GM19455 (cell line): Measurements from ENCODE around the gene NEGR1.

Experiments
- ATAC-seq: cut with Tn5 transposase; IDR thresholded peaks from one replicate; pipeline ENCODE4 v1.9.1; 2021; ENCODE audit not compliant: unreplicated experiment

The NEGR1 gene

DNA sequence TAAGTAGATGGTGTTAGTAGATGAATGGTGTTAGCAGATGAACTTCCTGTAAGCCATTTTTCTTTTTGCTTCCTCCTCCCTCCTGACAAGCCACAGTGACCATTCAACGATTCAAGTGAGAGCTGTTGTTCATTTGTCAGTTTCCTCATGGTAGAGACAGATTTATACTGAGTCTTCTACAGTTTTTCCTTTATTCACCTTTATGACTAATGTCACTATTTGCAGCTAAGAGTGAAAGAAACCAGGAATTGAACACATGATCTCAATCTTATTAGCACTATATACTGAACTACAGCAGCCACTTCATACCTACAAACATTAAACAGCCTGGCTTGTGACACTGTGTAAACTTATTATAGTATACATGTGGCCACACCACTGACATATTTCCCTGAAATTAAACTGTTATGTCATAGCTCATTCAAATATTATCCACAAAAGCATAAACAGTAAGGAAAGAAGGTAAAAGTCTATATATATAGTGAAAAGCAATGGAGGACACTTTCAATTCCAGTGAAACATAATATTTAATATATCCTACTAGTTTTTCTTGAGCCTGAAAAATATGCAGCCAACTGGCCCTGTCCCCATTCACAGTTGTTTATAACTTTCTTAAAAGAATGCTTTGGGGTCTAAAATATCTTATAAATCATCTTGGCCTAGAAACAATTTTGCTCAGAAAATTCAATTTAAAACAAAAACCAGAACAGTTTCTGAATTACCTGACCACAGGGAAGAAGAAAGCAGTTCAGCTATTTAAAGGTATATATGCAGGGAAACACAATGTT, 634.6 kb downstream of the NEGR1 start:
- ATAC-seq, result no peak

DNA sequence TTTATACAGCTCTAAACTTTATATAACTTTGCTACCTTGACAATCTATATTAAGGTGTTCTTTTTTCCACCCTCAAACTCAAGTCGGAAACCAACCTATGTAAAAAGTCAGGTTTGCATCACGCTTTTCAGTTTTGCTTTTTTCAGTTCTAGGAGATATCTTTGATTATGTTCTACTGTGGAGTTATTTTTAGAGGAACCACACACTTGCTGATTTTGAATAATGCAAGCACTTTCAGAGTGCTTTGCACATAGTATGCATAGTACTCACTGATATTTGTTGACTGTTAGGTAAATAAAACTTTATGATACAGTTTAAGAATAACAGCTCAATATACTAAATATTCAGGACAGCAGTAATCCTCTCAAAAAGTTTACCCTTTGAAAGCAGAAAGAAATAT, 637.3 kb downstream of the NEGR1 start:
- ATAC-seq, result no peak

DNA sequence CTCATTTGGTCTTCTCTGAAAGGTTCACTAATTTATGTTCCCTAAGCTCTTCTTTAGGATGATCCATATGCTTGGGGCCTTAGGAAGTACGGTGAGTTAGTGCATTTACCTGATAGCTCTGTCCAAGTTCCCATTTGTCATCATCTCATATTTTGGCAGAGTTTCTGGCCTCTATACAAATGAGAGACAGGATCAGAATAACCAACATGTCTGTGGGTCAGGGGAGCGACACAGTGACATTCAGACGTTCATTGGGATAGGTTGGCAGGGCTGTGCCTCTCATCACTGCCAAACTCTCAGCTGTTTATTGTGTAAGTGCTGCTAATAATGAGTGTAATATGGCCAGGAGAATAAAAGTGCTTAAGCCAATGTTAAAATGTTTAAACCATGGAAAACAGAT, 640.4 kb downstream of the NEGR1 start:
- no peak for ATAC-seq

DNA sequence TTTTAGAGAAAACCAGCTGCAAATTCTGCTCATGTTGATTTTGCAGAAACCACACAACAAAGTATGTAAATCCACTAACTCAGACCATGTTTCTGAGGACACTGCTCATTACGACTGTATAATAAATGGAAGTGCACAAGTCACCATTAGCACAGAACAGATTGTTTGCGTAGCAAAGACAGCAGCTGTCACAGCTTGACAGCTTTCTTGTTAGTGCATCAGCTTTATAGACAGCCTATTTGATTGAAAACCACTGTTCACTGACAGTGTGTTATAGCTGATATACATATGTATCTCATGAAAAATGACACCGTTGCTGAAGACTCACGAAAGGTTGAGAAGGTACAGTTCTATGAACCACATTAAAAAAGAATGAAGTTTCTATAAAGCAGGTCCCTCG, 641.3 kb downstream of the NEGR1 start:
- ATAC-seq, result no peak

DNA sequence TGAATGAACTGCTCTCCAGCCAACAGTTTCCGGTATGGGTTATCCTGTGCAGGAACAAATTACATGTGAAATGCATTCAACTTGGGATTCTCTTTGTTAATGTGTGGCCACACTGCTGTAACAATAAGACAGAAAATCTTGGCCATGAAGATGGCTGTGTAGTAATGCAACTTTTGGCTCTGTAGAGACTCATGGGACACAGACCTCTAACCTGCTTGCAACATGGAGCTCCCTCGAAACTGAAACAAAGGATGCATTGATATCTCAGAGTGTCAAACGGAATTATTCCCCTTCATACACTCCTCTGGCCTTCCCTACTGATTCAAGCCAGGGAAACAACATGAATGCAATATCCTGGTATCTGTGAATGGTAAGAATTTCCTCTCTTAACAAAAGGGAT, 642.2 kb downstream of the NEGR1 start:
- no peak for ATAC-seq

DNA sequence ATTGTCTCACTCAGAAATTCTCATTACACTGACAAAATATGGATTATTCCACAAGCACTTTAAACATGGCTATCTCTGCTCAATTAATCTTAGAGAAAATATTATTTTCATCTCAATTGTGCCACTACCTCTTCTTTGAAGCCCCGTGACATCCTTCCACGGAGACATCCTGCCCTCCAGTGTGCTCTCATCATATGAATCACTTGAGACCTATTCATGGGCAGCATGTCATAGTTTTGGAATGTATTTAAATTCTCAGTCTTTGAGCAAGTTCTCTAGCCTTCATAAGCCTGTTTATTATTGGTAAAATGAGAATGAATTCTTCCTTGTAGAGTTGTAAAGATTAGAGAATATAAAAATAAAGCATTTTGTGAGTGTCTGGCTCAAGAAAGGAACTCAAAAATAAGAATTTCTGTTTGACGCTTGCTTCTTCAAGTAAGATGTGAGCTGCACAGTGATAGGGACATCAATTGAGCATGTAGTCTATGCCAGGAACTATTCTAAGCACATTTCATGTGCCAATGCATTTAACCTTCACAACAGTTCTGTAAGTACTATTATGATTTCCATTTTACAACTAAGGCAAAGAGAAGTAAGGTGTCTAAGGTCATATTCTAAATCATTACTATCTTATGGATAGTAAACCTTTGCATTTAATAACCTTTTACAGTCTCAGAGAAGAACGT, 644.1 kb downstream of the NEGR1 start:
- no peak for ATAC-seq

DNA sequence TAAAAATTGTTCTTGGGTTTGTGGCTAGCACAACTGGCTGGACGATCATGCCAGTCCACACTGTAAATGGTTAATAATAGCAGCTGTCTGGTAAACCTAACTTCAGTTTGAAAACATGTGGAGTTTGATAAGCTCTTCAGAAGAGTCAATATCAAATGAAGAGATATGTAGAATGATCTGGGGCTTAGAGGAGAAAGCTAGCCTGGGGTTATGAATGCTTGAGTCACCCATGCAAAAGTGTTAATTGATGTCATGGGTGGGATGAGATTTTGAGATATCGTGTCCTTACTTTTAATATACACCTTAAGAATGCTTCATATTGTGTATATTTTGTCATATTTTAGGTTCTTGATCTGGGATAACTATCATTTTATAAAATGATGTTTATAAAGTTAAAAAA, 646.8 kb downstream of the NEGR1 start:
- no peak for ATAC-seq

DNA sequence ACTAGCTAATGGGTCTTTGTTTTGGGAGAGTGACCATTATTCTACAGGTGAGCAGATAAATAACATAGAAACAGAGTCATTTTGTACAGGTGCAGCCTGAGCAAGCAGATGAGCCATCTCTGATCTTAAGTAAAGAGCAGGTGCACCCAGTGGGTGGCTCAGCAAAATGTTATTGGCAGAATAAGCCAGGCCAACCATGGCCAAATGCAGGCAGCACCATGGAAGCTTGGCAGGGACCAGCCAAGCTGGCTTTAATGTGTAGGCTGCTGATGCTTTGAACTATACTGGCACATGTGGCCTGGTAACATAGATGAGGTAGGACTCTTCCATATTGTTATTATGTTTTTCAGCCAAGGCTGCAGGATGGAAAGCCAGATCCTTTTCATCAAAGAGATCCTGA, 648.2 kb downstream of the NEGR1 start:
- ATAC-seq, result no peak

DNA sequence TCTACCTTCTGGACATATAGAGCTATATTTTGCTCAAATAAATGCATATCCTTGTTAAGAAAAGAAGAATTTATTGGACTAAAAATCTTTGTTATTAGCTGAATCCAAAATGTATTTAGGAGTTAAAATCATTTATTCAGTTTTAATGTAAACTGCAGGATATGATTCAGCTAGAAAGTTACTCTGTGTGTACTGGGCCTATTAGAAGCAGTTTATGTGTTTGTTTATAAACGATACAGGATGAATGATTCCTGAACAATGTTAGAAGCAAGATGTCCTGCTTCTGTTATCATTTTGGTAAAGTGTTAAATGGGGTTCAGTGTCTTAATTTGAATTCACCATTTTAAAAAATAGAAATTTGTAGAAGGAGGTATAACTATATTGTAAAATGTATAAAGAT, 652.3 kb downstream of the NEGR1 start:
- no peak for ATAC-seq

DNA sequence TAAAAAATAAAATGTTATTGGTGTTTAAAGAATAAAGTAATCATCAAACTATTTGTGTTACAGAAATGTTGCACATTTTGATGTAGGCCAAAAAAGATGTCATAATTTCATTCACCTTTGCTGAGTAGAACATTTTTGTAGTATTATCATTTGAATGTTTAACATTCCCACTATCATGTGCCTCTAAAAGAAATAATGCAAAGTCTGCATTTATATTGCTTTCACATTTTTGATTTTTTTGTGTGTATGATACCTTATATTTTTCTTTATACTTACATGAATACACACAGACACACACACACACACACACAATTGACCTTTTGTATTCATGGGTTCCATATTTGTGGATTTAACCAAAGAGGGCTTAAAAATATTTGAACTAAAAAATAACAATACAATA, 657.3 kb downstream of the NEGR1 start:
- ATAC-seq, result no peak

DNA sequence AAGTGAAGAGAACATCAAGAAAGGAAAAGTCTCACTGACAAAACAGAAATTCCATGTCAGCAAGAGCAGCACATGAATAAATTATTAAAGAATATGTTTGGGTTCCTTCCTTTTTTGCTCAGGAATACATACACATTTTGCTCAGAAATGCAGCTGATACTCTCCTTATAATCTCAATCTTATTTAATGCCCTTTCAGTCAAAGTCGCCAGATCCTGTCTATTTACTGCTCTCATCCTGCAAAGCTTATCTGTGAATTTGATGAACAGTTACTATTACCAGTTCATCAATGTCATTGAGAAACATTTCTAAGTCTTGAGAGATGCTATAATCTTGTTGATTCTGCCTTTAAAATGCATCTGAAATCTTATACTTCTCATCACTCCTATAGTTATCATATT, 658.5 kb downstream of the NEGR1 start:
- ATAC-seq, result no peak

DNA sequence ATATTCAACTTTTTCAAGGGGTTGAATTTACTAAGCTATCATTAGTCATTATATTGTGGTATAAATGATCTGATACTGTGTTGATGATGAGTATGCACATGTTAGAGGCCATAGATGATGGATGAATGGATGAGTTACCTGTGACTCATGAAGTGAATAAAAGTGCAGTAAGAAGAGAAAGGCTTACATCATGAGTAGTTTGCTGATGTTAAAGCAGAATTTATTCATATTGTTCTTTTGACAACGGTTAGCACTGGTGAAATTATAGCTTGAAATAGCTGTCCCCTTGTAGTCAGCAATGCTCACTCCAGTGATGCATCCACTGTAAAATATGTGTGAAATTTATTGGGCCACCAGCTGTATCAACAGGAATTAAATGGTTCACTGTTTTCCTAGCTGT, 660.6 kb downstream of the NEGR1 start:
- no peak for ATAC-seq

DNA sequence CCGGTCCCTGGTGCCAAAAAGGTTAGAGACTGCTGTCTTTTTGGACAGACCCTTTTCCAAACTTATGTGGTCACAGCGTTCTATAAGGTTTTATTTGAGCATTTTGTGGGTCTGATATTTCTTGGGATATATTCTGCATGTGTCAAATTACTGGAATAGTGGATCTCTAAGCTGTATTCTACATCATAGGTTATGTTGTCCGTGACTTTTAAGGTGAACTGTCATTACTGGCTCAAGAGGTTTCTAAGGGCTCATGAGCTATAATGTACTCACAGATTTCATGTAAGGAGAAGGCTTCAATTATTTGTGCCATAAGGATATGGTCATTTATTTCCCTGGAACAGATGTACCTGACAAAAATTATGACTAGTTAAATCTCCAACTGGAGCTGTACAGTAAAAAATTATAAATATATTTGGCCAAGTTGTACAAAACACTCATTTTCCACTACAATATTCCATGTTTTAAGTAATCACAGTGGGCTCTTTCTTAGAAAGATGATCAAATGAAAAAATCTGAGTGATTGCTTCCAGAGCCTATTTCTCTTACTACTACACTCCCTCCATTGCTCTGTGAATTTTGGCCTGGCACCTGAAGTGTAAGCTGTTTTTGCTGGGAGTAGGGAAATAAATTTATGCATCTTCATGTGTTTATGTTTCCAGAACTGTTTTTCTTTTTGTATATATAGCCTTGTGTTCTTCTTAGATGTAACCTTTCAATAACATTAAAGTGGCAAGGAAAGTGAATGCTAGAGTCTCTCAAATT, 663.4 kb downstream of the NEGR1 start:
- no peak for ATAC-seq

DNA sequence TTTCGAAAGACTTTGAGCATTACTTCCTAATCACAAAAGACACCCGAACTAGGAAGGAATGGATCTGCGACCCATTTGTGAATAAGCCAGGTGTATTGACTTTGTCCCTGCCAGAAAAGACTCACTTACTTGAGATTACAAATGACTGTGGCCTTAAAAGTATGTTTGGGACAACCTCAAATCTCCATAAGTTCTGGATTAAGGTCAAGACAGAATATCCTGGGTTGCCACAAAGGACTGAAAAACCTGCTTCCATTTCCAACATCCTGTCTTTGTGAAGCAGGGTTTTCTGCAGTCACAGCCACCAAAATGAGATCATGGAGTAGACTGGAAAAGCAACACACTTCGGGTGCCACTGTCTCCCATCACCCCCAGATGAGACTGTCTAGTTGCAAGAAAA, 664.1 kb downstream of the NEGR1 start:
- ATAC-seq, result no peak

DNA sequence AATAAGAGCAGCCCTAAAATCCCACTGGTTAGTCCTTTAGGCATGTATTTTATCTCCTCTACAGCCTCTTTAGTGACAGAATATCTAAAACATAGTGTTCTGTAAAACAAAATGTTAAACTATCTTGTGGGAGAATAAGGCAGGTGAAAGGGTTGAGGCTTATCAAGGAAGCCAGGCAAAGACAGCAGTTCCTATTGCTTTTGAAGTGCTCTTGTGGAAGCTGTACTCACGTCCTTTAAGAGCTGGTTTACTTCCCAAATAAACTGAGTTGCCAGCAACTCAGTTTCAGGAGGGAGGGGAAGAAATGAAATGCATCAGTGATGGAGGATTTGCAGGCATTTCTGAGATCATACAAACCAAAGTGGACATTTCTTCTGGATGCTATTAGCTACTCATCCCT, 671.9 kb downstream of the NEGR1 start:
- no peak for ATAC-seq

DNA sequence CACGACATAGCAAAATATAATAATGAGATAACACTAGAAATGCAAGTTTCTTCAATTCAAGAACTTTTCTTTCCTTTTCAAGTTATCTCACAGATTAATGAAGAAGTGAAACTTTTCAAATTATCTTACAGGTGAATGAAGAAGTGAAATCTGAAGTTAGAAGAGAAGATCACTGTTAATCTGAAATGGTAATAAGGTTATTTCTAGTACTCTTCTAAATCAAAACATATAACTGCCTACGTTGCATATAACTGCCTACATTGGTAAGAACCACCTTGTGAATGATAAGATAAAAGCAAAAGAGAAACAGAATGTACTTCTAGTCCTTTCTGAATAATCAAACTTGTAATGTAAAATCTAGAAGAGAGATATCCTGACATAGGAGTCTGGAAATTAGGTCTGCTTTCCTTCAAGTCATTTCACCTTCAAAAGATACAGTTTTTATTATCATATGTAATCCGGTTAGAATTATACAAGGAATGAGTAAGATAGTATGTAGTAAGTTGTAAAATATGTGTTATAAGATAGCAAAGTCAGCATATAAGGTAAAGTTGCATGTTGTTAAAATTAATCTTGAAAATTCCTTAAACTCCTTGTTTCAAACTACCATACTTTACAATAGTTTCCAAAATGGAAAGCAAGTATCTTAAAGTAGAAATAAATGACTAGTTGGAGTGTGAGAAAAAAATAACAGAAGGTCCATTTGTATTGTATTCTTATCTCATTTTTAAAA, 679.1 kb downstream of the NEGR1 start:
- ATAC-seq, result no peak

DNA sequence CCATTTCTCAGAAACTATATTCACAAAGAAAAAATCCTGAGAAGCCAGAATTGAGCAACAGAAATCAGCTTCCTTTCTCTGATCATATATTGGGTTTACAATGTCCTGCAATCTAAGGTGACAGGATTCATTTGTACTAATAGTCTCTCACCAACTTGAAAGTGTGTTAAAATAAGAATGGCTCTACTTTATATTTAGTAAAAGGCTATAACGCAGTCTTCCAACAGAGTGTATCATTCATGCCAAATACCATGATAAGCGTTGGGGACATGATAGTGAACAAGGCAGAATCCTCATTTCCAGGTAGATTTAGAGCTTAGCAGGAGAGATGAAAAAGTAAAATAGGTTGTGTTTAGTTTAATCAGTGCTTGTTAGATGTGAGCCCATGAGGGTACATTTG, 682.3 kb downstream of the NEGR1 start:
- no peak for ATAC-seq

DNA sequence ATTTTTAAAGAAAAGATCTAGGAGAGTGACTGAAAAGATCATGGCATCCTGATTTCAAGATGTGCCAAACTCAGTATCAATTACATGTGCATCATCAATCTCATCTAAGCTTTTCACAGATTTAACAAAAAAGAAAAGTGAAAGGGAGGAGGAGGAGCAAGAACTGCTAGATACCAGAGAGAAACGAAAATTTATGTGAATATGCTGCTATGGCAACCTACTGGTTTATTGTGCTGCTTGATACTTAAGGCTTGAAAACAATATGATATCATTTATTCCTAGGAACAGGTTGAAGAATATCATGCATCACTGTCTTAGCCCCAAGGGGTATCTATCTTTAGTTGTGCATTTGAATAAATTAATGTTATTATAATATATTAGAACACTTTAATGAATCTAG, 683.0 kb downstream of the NEGR1 start:
- no peak for ATAC-seq

DNA sequence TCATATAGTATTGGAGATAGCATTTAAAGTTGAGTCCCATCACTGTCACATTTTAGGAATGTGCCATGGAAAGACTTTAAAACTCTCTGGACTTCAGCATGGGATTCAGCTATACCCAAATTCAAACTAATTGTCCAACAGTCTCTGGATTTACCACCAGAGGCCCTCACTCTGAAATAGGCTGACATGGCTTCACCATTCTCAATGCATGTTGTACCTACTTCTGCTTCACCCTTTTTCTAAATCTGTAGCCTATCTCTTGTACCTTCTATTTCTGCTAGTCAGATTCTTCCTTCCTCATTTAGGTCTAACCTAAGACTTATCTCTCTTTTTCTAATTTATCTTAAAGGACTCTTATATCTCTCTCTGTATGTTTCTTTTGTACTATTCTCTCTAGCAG, 688.8 kb downstream of the NEGR1 start:
- no peak for ATAC-seq

DNA sequence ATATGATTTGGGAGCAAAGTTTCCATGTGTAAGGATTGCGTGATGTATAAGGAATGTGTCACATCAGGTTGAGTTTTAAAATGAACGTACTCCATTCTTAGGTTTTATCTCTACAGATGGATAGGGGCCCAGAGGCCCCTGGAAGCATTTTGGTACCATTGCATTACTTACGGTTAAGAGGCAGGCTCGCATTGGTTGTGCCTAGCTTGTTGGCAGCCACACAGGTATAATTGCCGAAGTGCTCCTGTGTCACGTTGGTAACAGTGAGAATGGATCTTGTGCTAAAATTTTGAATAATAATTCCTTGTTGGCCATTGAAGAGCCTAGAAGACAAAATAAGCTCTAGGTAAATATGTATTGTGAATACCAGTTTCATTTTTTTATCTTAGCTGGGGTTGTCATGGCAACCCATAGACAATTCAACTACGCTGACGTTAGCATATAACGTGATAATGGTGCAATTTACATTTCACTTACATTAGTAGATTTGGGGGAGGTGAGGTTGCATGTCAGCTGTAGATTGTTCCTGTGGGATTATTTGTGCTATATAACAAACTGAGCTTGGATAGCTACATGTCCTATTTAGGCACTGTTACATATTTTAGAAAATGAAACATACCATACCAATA, 689.6 kb downstream of the NEGR1 start:
- ATAC-seq, result no peak

DNA sequence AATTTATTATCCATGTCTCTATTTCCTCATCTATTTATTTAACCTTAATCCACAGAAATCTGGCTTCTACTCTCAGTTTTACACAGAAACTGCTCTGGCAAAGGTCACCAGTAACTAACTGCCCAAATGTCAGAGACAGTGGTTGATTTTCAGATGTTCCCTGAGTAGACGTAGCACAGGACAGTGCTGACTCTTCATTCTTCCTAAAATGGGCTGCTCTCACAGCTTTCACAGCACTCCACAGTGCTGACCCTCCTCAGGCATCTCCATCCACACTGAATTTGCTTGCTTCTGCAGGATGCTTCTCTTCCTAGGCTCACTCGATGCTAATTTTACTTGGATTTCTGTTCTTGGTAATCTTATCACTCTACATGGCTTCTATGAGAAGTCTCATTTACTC, 693.3 kb downstream of the NEGR1 start:
- ATAC-seq, result no peak
